ENCODE data around the gene INSRR.

Gene INSRR

GRCh38 chr1:156822680-156823079, 36.2 kb downstream of the INSRR start:
- no peak for DNase-seq

DNA sequence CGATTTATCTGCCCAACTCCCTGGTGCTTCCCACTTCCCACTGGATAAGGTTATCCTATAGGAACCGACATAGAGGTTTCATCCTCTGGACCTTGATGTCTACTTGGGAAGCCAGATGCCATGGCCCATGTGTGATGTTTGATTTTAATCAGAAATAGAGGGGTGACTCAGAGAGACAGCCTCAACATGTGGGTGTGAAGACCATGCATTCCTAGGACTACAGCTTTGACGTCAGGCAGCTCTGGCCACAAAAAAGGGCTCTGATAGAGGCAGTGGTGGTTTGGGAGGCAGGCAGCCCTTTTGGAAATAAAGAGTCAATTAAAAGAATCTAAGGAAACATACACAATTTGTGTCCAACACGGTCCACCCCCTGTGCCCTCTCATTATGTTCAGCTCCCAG, 37.1 kb downstream of the INSRR start:
- DNase-seq = no peak

GRCh38 chr1:156816561-156817328, 42.2 kb downstream of the INSRR start, which contains the start of gene SH2D2A:
TSS of gene SH2D2A (minus strand) at chr1:156816848. CDS start at chr1:156816708, 140 bp downstream.
- DNase-seq = no peak

GRCh38 chr1:156815961-156816422, 42.9 kb downstream of the INSRR start:
- DNase-seq = no peak

- peak; percentile 38 for DNase-seq
These were observed 43.5 kb downstream of the INSRR start for GRCh38 chr1:156815307-156815826.

GRCh38 chr1:156814571-156815260, 44.2 kb downstream of the INSRR start:
- peak; percentile 27 for DNase-seq

DNA sequence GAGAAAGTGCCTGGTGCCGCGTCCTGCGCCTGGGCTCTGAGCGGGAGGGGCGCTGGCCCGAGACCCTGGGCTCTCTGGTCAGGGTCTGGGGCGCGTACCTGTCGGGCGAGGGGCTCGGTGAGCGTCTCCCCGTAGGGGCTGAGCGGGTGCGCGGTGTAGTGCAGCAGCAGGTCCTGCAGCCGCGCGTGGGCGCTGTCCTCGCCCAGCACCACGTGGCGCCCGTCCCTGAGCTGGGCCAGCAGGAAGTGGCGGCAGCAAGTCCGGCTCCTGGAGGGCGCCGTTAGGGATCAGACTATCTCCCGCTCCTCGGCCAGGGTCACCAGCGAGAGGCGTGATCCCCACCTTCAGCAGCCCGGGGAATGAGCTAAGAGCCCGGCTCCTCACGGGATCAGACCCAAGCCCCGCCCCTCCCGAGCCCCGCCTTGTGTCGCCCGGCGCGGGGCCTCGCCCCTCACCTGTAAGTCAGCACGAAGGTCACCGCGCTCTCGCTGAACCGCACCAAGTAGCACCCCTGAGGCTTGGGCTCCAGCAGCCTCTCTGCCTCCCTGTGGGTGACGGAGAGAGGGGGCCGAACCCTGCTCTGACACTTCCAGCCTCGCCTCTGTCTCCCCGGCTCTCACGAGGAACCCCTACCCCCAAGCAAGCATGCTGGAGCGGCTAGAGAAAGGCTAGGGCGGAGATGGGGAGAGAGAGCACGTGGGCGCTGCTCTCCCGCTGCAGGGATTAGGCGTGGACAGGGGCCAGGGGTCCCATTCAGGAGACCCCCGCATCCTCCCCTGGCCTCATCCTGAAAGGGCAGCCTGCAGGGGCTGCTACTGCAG, 45.0 kb downstream of the INSRR start:
- DNase-seq = peak; percentile 89

DNA sequence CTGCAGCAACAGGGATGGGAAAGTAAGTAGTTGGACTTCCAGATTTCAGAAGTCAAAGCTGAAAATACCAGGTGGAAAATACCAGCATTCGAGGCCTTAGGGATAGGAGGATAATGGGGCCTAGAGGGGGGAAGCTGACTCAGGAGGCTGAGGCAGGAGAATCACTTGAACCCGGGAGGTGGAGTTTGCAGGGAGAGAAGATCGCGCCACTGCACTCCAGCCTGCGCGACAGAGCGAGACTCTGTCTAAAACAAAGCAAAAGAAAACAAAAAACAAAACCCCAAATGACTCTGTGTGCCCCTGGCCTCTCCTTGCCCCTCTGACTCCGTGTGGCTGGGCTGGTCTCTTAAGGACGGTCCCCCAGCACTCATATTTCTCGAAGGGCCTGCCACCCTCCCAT, 45.6 kb downstream of the INSRR start:
- peak; percentile 48 for DNase-seq

DNA sequence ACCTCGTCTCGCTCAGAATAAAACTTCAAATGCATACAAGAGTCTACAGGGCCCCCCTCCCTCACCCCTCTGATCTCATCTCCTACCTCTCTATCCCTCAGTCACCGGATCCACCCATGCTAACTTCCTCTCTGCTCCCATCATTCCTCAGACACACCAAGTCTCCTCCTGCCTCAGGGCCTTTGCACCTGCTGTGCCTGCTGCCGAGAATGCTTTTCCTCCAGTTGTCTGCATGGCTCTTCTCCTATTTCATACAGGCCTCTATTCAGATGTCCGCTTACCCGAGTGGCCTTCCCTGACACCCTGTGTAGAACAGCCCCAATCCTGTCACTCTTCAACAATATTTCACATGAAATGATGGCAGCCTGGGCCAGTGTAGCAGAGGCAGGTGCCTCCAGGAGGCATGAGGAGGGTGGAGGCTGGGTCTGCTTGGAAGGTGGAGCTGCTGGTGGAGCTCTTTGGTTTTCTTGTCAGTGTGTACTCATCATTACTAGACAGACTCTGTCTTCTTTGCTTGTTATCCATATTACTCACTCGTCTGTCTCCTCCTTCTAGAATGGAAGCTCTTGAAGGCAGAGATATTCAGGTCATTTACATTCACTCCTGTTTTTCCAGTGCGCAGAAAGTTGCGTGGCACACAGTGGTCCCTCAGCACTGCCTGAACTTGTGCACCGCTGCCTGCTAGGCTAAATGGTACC, 46.5 kb downstream of the INSRR start:
- DNase-seq = no peak

GRCh38 chr1:156811168-156811567, 47.7 kb downstream of the INSRR start:
- DNase-seq = no peak

- no peak for DNase-seq
These were observed 49.1 kb downstream of the INSRR start for GRCh38 chr1:156809711-156810366.

DNA sequence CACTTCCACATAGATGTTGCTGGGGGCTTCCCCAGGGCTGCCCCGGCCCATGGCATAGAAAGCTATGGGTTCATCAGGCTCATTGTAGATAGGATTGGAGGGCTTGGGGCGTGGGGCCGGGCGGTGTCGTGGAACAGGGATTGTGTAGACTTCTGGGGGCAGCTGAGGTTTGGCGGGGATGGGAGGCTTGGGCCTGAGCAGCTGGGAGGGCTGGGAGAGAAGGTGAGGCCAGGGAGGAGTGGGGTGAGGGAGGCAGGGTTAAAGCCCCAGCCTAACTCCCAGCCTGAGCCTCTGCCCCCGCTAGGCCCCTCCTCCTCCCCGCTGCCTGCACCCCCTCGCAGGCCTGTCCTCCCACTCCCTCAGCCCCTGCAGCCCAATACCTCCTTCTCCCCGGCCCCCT, 49.6 kb downstream of the INSRR start:
- no peak for DNase-seq

DNA sequence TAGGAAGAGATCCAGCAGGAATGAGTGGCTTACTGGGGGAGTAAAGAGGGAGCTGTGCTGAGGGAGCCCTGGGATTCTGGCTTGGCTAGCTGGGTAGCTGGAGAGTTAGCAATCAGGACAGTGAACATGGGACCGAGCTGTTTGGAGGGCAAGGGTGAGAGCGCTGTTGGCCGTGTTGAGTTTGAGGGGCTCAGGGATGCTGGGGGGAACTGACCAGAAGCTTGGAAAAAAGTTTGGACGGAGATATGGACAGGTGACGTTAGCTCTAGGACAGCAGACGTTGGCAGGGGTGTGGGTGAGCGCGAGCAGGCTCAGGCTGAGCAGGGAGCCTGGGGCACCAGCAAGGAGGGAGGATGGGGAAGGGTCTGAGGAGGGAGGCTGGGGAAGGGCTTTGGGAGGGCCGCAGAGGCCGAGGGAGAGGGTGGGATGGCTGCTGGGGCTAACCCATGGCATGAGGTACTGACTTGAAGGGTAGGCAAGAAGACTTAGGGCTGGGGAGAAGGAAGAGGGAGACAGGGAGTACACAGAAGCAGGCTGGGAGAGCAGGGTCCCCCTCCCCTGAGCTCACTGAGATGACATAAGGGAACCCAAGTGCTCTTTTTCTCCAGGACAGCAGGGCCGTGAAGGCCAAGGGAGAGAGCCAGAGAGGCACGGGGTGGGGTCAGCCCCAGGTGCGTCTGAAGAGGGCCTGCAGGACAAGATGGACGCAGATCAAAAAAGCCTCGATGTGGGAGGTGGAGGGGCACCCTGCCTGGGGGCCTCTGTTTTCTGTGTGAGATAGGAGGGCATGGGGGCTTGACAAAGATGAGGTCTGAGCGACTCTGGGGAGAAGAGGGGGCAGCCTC, 50.5 kb downstream of the INSRR start:
- DNase-seq = no peak

DNA sequence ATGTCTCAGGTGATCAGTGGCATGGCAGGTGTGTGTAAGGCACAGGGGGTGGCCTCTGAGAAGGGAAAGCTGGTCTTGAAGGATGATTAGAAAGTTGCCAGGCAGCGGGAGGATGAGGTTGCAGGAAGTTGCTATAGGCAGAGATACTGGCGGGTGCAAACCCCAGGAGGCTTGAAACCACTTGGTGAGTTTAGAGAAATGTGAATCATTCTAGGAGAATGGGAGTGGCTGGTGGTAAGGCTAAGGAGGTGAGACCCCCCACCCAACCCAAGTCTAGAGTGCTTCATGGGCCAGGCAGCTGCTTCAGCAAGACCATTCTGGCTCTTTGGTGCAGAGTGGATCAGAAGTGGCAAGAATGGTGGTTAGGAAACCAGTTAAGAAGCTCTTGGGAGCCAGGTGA, 51.3 kb downstream of the INSRR start:
- no peak for DNase-seq

GRCh38 chr1:156806512-156807440, 52.1 kb downstream of the INSRR start:
- DNase-seq = no peak

DNA sequence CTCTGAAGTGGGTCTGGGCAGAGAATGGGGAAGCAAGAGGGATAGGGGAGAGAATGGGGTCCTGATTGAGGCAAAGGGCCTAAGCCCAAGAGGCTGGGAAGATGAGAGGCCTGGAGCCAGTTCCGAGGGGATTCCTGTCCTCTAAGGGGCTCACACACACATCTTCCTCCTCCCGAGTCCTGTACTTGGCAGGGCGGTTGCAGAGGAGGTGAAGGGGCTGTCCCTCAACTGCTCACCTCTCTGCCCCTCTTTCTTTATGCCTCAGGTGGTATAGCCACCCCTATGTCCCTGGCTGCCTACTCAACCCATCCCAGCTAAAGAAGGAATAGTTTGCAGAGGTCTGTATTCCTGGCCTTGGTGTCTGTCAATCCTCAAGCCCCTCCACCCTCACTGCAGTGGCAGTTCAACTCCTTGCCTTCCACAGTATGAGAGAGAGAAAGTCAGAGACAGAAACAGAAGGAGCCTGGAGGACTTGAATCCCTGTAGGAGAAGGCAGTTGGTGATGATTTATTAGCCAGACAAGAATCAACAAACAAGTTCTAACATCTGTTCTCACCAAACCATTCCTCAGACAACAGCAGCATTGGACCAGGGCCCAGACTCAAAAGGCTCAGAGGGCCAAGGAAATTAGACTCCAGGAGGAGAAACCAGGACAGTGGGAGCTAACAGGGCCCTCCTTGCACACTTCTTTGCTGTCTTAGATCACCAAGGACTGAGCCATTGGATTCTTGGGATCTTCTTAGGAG, 53.0 kb downstream of the INSRR start:
- DNase-seq = no peak

DNA sequence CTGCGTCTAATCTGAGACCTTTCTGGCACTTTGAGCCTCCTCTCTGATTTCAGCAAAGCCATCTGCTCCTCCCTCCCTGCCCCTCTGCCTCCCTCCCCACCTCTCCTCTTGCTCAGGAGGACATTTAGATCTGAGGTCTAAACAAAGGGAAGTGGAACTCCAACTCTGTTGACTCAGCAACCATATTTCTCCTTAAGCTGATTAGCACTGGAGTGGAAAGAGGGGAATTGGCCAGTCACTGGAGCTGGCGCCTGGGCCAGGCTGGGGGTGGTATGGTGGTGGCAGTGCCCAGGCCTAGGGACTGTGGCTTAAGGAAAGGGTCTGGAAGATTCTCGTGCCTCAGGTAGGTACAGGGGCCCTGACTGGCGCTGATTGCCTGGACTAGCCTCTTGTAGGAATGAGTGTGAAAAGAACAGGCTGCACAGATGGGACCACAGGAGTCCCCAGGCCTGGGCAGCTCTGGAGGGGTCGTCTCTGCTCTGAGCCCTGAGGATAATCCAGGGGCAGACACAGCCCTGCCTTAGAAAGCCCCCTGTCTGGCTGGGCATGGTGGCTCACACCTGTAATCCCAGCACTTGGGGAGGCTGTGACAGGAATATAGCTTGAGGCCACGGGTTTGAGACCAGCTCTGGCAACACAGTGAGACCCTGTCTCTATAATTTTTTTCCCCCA, 54.2 kb downstream of the INSRR start:
- peak; percentile 28 for DNase-seq

GRCh38 chr1:156804026-156804425, 54.9 kb downstream of the INSRR start:
- no peak for DNase-seq
